ENCODE results near the gene ZNF324B.

DNA sequence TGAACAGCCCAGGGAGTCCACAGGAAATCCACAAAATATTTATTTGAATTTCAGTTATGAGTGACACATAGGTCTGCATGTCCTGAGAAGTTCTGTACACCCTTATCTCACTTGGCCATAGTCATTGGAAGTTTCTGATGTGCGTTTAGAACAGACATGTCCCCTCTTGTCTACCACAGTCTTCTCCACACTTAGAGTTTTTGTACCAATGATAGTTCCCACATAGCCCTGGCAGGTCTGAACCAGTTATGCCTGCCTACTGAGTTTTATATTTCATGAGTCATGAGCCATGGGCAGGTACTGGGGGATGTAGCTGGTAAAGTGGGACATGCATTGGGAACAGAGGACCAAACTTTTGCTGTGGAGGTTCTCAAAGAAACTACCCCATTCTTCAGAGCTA is 22.8 kb upstream of the ZNF324B start:
- TF ChIP-seq KDM1A (IDR thresholded peaks at IDR 0.05; ENCODE audit: borderline replicate concordance, low read length) (no peak), POLR2A (IDR thresholded peaks at IDR 0.05; ENCODE audit: control extremely low read depth in 1 of 2, low read depth in 2 of 2, low read length in 2 of 2) (no peak), POLR2AphosphoS5 (IDR thresholded peaks at IDR 0.05; ENCODE audit: low read depth, low read length) (no peak), GTF2F1 (IDR thresholded peaks at IDR 0.05; ENCODE audit: borderline replicate concordance, low read depth, low read length) (no peak), CEBPB (IDR thresholded peaks at IDR 0.05; ENCODE audit: low read depth, low read length) (no peak), YY1 (IDR thresholded peaks at IDR 0.05; ENCODE audit: low read depth, low read length) (no peak)
- TF ChIP-seq, protein P1, sequence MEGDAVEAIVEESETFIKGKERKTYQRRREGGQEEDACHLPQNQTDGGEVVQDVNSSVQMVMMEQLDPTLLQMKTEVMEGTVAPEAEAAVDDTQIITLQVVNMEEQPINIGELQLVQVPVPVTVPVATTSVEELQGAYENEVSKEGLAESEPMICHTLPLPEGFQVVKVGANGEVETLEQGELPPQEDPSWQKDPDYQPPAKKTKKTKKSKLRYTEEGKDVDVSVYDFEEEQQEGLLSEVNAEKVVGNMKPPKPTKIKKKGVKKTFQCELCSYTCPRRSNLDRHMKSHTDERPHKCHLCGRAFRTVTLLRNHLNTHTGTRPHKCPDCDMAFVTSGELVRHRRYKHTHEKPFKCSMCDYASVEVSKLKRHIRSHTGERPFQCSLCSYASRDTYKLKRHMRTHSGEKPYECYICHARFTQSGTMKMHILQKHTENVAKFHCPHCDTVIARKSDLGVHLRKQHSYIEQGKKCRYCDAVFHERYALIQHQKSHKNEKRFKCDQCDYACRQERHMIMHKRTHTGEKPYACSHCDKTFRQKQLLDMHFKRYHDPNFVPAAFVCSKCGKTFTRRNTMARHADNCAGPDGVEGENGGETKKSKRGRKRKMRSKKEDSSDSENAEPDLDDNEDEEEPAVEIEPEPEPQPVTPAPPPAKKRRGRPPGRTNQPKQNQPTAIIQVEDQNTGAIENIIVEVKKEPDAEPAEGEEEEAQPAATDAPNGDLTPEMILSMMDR (IDR thresholded peaks at IDR 0.05; ENCODE audit: control extremely low read depth in 1 of 3, insufficient read depth in 1 of 3, low read depth in 1 of 3, low read length in 3 of 3): no peak
- TF ChIP-seq, protein P2, sequence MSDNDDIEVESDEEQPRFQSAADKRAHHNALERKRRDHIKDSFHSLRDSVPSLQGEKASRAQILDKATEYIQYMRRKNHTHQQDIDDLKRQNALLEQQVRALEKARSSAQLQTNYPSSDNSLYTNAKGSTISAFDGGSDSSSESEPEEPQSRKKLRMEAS (IDR thresholded peaks at IDR 0.05): no peak

Measured in H1 (cell line).